ENCODE measurements around the gene ZNF783. TPM values are rescaled to one million over a fixed set of nuclear protein-coding genes. Genes with fewer than 3 reads are reported as not detected.

The ZNF783 gene
- total RNA-seq, 1 experiment from 2014 or later, result 15.8 TPM

DNA sequence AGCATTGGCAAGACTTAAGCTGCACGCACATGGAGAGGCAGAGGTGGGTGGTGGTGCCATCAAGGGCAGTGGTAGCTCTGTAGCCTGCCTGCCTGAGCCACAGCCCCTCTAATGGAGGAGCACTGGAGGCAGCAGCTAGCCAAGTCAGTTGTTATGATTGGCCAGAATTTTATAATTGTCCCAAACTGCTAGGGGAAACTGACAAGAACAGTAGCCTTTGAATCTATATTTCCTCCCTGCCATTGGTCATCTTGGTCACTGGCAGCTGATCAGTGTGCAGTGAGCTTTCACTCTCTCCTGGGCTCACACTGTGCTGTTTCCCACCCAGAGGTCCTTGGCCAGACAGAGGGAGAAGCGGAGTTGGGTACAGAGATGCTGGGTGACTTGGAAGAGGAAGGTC, 9.6 kb upstream of the ZNF783 start:
- Histone ChIP-seq H3K9me3 (ENCODE audit: insufficient read depth, low read depth) (no peaks in the 10 kb centered on the region), H3F3A (ENCODE audit: insufficient read depth, low read depth) (peaks cover 15% of the 10 kb centered on the region; the same call in 1 of the 2 replicates), H3K9me2 (ENCODE audit: insufficient read depth) (no peaks in the 10 kb centered on the region), H3K4me2 (no peak overlapping the region), H3K4me3 (no peak overlapping the region), H3K27ac (no peak overlapping the region), H3K36me3 (ENCODE audit: low read depth) (peaks cover 24% of the 10 kb centered on the region), H2AFZ (no peak overlapping the region), H3K4me1 (replicated peaks; ENCODE audit: insufficient read depth) (no peaks in the 10 kb centered on the region), H3K27me3 (ENCODE audit: insufficient read depth, low read depth) (no peaks in the 10 kb centered on the region), H3K79me2 (ENCODE audit: low read depth) (peaks cover 10% of the 10 kb centered on the region), H4K20me1 (ENCODE audit: insufficient read depth) (peaks cover 16% of the 10 kb centered on the region)
- ChIA-PET CTCF (no interaction called here), POLR2A (ENCODE audit: unreplicated experiment) (no interaction called here)
- TF ChIP-seq EZH2 (IDR thresholded peaks at IDR 0.05; ENCODE audit: low read depth), result no peak
- TF ChIP-seq, protein P1, sequence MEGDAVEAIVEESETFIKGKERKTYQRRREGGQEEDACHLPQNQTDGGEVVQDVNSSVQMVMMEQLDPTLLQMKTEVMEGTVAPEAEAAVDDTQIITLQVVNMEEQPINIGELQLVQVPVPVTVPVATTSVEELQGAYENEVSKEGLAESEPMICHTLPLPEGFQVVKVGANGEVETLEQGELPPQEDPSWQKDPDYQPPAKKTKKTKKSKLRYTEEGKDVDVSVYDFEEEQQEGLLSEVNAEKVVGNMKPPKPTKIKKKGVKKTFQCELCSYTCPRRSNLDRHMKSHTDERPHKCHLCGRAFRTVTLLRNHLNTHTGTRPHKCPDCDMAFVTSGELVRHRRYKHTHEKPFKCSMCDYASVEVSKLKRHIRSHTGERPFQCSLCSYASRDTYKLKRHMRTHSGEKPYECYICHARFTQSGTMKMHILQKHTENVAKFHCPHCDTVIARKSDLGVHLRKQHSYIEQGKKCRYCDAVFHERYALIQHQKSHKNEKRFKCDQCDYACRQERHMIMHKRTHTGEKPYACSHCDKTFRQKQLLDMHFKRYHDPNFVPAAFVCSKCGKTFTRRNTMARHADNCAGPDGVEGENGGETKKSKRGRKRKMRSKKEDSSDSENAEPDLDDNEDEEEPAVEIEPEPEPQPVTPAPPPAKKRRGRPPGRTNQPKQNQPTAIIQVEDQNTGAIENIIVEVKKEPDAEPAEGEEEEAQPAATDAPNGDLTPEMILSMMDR (conservative IDR thresholded peaks at IDR 0.05), result no peak
- intact Hi-C loops (cut with micrococcal nuclease; ENCODE audit: unreplicated experiment), result no loop called here
- BruUV-seq (replicated peaks), result no TSS peak
- no peak for DNase-seq

DNA sequence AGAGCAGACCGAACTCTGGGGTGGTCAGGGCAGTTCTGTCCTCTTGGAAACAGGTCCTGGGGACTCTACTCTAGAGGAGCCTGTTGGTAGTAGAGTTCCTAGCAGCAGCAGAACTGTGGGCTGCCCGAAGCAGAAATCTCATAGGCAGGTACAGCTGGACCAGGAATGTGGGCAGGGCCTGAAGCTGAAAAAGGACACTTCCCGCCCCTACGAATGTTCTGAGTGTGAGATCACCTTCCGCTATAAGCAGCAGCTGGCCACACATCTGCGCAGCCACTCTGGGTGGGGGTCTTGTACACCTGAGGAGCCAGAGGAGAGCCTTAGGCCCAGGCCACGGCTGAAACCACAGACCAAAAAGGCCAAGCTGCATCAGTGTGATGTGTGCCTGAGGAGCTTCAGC, 8.3 kb upstream of the ZNF783 start:
- Histone ChIP-seq H3K36me3 (ENCODE audit: low read depth) (peaks cover 24% of the 10 kb centered on the region), H3K4me3 (no peak overlapping the region), H3K27ac (no peak overlapping the region), H3K27me3 (ENCODE audit: insufficient read depth, low read depth) (no peaks in the 10 kb centered on the region), H3K79me2 (ENCODE audit: low read depth) (no peaks in the 10 kb centered on the region; the same call in 1 of the 2 replicates), H3K9me3 (ENCODE audit: insufficient read depth, low read depth) (no peaks in the 10 kb centered on the region), H2AFZ (no peak overlapping the region), H3K4me1 (replicated peaks; ENCODE audit: insufficient read depth) (no peaks in the 10 kb centered on the region), H3K4me2 (no peak overlapping the region), H3F3A (ENCODE audit: insufficient read depth, low read depth) (peaks cover 11% of the 10 kb centered on the region; the same call in 1 of the 2 replicates), H3K9me2 (ENCODE audit: insufficient read depth) (no peaks in the 10 kb centered on the region), H4K20me1 (ENCODE audit: insufficient read depth) (peaks cover 4% of the 10 kb centered on the region; the same call in 1 of the 2 replicates)
- no TSS peak for BruUV-seq (replicated peaks)
- peak in 1 of 2 experiments; percentile 32 for DNase-seq
- no peak for TF ChIP-seq EZH2 (IDR thresholded peaks at IDR 0.05; ENCODE audit: low read depth)
- TF ChIP-seq, protein P1 (conservative IDR thresholded peaks at IDR 0.05), result no peak
- intact Hi-C loops (cut with micrococcal nuclease; ENCODE audit: unreplicated experiment), result no loop called here
- CTCF ChIA-PET, result no interaction called here
- POLR2A ChIA-PET (ENCODE audit: unreplicated experiment), result interaction anchor here (0.6 kb wide), 1 partner anchor 20 kb away, joined by 6 read pairs; no protein-coding TSS in a partner anchor

DNA sequence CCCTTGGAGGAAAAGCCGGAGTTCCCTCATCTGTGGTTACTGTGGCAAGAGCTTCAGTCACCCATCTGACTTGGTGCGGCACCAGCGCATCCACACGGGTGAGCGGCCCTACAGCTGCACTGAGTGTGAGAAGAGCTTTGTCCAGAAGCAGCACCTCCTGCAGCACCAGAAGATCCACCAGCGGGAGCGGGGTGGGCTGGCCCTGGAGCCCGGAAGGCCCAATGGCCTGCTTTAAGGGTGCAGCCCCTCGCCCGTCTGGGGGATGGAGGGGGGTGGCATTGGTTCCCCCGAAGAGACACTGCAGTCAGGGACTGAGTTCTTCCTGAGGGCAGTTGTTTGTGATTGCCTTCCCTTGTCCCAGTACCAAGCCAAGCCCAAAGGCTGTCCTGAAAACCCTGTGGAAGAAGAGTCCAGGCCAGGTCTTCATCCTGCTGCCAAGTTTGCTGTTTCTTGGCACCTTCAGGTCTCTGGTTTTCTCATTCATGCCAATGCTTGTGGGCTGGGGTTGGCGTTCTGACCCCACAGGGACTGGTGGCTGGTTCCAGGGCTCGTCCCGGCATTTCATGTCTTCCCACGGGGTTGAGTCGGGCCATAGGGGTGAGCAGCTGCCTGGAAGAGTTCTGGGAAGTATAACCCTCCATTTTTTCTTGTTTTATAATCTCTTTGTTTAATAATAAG, 7.7 kb upstream of the ZNF783 start:
- H3K27ac ChIP-seq, result no peak overlapping the region
- no peak for TF ChIP-seq EZH2 (IDR thresholded peaks at IDR 0.05; ENCODE audit: low read depth)
- TF ChIP-seq, protein P1 (conservative IDR thresholded peaks at IDR 0.05), result no peak
- DNase-seq, result peak in 1 of 2 experiments; percentile 23
- no peaks in the 10 kb centered on the region for H3K9me2 ChIP-seq (ENCODE audit: insufficient read depth)
- CTCF ChIA-PET, result no interaction called here
- BruUV-seq (replicated peaks), result no TSS peak
- no peak overlapping the region for H2AFZ ChIP-seq
- H4K20me1 ChIP-seq (ENCODE audit: insufficient read depth), result peaks cover 4% of the 10 kb centered on the region; the same call in 1 of the 2 replicates
- H3K4me2 ChIP-seq, result no peak overlapping the region
- no peaks in the 10 kb centered on the region for H3K27me3 ChIP-seq (ENCODE audit: insufficient read depth, low read depth)
- H3K4me3 ChIP-seq, result no peak overlapping the region
- POLR2A ChIA-PET (ENCODE audit: unreplicated experiment), result no interaction called here
- intact Hi-C loops (cut with micrococcal nuclease; ENCODE audit: unreplicated experiment), result no loop called here
- no peaks in the 10 kb centered on the region for H3K9me3 ChIP-seq (ENCODE audit: insufficient read depth, low read depth)
- H3F3A ChIP-seq (ENCODE audit: insufficient read depth, low read depth), result peaks cover 11% of the 10 kb centered on the region; the same call in 1 of the 2 replicates
- no peaks in the 10 kb centered on the region for H3K79me2 ChIP-seq (ENCODE audit: low read depth)
- H3K36me3 ChIP-seq (ENCODE audit: low read depth), result peaks cover 24% of the 10 kb centered on the region
- no peaks in the 10 kb centered on the region for H3K4me1 ChIP-seq (replicated peaks; ENCODE audit: insufficient read depth)

Measured in PC-9 (cell line).